ENCODE results near the gene ITPKB.
"Not testable (repeated sequence)": the region's sequence is repeated elsewhere in the genome, so short reads cannot be mapped to it uniquely, and the experiment has no call there.

Gene ITPKB

DNA sequence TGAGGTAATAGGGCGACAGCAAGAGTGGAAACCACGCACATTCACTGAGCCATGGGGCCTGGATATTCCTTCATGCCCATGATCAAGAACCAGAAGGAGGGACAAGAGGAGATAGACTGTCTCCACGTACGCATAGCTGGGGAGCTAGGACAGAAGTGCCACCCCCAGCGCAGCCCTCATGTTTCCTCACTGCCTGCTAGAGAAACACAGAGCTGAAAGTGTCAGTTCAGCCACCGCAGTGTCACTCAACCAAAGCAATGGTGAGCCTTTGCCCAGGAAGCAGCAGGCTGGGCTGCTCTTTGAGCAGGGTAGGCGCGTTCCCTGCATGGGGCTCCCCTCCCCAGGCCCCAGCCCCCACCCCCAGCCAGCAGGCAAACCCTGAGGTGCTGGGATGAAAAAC is 122.0 kb downstream of the ITPKB start:
- no peak overlapping the region for H3K4me3 ChIP-seq (ENCODE audit: low read depth, low read length)
- DNase-seq (ENCODE audit: low read depth) = no peak
- TF ChIP-seq, protein P1, sequence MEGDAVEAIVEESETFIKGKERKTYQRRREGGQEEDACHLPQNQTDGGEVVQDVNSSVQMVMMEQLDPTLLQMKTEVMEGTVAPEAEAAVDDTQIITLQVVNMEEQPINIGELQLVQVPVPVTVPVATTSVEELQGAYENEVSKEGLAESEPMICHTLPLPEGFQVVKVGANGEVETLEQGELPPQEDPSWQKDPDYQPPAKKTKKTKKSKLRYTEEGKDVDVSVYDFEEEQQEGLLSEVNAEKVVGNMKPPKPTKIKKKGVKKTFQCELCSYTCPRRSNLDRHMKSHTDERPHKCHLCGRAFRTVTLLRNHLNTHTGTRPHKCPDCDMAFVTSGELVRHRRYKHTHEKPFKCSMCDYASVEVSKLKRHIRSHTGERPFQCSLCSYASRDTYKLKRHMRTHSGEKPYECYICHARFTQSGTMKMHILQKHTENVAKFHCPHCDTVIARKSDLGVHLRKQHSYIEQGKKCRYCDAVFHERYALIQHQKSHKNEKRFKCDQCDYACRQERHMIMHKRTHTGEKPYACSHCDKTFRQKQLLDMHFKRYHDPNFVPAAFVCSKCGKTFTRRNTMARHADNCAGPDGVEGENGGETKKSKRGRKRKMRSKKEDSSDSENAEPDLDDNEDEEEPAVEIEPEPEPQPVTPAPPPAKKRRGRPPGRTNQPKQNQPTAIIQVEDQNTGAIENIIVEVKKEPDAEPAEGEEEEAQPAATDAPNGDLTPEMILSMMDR (IDR thresholded peaks at IDR 0.05; ENCODE audit: low read depth, low read length, missing control alignments) = no peak
- in situ Hi-C loops (cut with HindIII; ENCODE audit: low sequenced_read_pairs) = no loop called here

GRCh38 chr1:226616636-226617035 is 122.4 kb downstream of the ITPKB start:
- no peak for DNase-seq (ENCODE audit: low read depth)
- TF ChIP-seq, protein P1 (IDR thresholded peaks at IDR 0.05; ENCODE audit: low read depth, low read length, missing control alignments) = no peak
- H3K4me3 ChIP-seq (ENCODE audit: low read depth, low read length) = no peak overlapping the region
- in situ Hi-C loops (cut with HindIII; ENCODE audit: low sequenced_read_pairs) = no loop called here

DNA sequence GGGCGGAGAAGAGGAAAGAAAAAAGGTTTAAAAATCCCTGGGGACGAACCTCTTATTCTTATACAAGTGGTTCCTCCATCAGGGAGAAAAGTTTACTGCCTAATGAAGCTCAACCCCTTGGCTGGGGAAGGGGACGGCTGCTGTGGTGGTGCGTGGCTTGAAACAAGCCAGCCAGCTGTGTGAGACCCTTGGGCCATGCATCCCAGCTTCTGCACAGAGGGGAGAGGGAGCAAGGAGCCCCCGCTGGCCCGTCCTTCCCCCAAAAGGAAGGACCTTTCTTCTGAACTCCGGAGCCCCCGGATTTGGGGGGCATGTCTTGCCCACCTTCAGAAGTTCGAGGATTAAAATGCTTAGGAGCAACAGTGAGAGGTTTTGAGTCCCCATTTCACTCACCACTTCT is 123.2 kb downstream of the ITPKB start:
- DNase-seq (ENCODE audit: low read depth) = no peak
- TF ChIP-seq, protein P1 (IDR thresholded peaks at IDR 0.05; ENCODE audit: low read depth, low read length, missing control alignments) = no peak
- in situ Hi-C loops (cut with HindIII; ENCODE audit: low sequenced_read_pairs) = no loop called here
- H3K4me3 ChIP-seq (ENCODE audit: low read depth, low read length) = no peak overlapping the region

DNA sequence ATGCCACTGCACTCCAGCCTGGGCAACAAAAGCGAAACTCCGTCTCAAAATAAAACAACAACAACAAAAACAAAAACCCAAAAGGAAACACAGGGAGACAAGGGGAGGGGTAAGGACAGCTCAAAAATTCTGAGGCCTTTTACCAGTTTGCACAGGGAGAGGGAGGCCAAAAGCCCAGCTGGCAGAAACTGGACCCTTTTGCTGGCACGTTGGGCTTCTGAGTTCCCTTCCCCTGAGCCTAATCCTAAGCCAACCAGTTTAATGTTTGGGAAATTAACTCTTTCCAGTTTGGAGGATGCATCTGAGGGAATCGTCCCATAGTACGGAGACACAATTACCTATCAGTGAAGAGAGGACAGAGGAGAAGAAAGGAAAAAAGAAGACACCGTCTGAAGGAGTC is 127.1 kb downstream of the ITPKB start:
- H3K4me3 ChIP-seq (ENCODE audit: low read depth, low read length); in situ Hi-C loops (cut with HindIII; ENCODE audit: low sequenced_read_pairs); DNase-seq (ENCODE audit: low read depth): not testable (repeated sequence)

DNA sequence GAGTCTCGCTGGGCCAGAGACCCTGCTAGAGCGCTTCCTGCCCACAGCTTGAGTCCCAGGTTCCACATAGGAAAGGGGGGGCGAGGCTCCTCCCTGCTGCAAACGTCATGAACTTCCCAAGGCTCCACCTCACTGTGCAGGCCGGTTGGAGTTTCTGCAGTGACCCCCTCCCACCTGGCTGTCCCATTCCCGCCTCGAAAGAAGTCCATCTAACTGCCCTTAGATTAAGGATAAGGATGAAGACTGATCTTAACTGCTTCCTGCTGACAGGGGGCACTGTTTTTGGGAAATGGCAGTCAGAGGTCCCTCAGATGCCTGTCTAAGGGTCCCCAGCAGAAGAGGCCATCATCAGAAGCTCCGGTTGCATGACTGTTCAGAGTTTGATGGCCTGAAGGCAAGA is 127.8 kb downstream of the ITPKB start:
- no peak for DNase-seq (ENCODE audit: low read depth)
- no peak overlapping the region for H3K4me3 ChIP-seq (ENCODE audit: low read depth, low read length)
- TF ChIP-seq, protein P1 (IDR thresholded peaks at IDR 0.05; ENCODE audit: low read depth, low read length, missing control alignments) = no peak
- in situ Hi-C loops (cut with HindIII; ENCODE audit: low sequenced_read_pairs) = no loop called here

DNA sequence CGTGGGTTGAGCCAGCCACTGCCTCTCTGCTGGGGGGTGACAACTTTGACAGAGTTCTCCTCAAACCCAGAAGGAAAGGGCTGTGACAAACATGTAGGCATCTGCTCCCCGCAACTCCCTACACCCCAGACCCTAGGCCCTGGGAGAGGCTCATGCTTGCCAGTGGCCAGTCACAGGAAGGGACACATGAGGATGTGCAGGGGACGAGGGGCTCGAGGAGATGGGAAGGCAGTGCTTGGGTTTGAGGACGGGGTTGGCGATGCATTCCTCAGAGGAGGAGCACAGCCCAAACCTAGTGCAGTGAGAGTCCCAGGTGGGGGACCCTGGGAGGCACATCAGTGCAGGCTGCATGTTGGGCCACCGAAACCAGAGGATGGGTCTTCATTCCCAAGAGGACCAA is 128.4 kb downstream of the ITPKB start:
- TF ChIP-seq, protein P1 (IDR thresholded peaks at IDR 0.05; ENCODE audit: low read depth, low read length, missing control alignments) = no peak
- no peak overlapping the region for H3K4me3 ChIP-seq (ENCODE audit: low read depth, low read length)
- in situ Hi-C loops (cut with HindIII; ENCODE audit: low sequenced_read_pairs) = no loop called here
- no peak for DNase-seq (ENCODE audit: low read depth)

- DNase-seq (ENCODE audit: low read depth) = no peak
- no peak overlapping the region for H3K4me3 ChIP-seq (ENCODE audit: low read depth, low read length)
- TF ChIP-seq, protein P1 (IDR thresholded peaks at IDR 0.05; ENCODE audit: low read depth, low read length, missing control alignments) = no peak
- in situ Hi-C loops (cut with HindIII; ENCODE audit: low sequenced_read_pairs) = no loop called here
Measured at GRCh38 chr1:226609836-226610455, 129.1 kb downstream of the ITPKB start.
